GM21367 (cell line): ENCODE data around the gene SSBP4.

Experiments
- ATAC-seq: cut with Tn5 transposase; IDR thresholded peaks from one replicate; pipeline ENCODE4 v1.9.1; 2021; ENCODE audit not compliant: unreplicated experiment

Gene SSBP4

DNA sequence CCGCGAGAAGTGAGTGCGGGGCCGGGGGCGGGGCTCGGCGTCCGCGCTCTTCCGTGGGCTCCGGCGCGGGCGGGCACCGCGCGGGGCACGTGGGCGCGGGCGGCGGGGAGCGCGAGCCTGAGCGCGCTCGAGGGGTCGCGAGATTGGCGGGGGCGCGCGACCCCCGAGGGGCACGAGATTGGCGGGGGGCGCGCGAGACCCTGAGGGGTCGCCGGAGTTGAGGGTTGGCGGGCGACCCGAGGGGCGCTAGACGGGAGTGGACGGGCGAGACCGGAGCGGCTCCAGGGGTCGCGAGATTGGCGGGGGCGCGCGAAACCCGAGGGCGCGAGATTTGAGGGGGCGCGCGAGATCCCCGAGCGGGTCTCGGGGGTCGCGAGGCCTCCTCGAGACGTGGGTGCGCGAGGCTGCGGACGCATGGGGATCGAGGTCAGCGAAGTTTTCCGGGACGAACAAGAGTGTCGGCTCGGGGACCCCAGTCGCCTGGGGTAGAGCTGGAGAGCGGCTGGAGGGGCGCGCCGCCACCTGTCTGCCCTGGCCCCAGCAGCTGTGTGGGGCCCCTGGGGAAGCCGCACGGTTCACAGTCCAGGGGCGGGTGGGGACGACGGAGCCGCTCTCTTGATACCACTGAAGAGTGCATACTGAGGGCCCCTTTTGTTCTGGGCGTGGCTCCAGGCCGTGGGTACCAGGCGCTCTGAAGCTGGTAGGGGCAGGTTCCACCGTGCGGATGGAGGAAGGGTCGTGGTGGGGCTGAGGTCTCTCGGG lies 682 bp downstream of the SSBP4 start:
- no peak for ATAC-seq

DNA sequence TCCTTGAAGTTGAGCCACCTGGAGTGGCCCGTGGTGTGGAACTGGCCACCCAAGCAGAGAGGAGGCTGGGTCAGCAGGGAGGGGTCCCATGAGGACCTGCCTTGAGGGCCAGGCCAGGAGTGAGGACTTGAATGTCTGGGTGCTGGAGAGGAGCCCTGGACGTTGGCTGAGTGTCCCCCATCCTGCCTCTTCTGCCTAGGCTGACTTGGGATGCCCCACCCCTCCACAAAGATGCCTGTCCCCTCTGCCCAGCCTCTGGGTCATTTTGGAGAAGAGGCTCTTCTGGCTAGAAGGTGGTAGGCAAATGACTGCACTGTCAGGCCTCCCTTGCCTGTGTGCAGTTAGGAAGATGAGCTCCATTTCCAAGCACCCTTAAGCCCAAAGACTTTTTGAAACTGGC lies 1.7 kb downstream of the SSBP4 start:
- ATAC-seq = no peak

DNA sequence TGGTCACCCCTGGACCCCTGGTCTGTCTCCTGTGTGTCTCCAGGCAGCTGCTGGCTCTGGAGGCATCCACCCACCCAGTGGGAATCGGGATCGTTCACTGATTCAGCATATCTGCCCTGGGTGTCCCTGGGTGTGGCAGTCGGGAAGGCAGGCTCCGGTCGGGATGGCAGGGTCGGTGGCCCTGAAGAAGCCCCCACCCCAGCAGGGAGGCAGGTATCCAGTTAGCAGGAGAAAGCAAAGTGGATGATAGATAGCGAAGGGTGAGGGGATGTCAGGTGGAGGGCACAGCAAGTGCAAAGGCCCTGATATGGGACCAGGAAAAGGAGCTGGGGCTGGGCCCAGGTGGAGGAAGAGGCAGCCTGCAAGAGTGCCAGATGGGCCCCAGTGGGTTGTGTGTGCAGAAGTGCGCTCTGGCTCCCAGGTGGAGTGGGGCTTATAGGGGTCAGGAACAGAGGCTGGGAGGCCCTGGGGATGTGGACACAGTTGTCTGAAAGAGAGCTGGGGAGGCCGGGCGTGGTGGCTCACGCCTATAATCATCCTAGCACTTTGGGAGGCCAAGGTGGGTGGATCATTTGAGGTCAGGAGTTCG lies 2.3 kb downstream of the SSBP4 start:
- no peak for ATAC-seq

DNA sequence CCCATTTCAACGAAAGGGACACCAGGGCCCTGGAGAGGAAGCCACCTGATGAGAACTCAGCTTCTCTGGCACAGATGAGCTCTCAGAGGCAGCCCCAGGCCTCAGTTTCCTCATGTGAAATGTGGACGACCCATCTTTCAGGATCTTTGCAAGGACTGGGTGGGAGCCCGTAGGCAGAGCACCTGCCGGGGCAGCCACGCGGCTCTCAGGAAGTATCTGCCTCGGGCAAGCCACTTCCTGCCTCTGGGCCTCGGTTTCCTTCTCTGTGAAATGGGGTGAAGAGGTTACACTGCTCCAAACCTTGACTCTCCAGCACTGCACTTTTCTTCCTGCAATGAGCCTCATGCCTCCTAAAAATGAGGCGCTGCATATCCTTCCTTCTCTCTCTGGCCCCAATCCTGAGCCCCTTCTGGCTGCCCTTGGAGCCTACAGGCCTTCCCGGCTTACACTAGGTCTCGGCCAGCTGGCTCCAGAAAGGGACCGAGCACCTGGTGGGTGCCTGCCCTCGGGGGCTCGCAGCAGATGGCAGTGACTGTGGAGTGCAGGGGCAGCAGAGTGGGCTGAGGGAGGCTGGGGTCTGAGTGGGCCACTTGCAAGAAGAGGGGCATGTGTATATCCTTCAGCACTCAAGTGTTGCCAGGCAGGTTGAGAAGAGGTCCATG lies 3.5 kb downstream of the SSBP4 start:
- no peak for ATAC-seq

DNA sequence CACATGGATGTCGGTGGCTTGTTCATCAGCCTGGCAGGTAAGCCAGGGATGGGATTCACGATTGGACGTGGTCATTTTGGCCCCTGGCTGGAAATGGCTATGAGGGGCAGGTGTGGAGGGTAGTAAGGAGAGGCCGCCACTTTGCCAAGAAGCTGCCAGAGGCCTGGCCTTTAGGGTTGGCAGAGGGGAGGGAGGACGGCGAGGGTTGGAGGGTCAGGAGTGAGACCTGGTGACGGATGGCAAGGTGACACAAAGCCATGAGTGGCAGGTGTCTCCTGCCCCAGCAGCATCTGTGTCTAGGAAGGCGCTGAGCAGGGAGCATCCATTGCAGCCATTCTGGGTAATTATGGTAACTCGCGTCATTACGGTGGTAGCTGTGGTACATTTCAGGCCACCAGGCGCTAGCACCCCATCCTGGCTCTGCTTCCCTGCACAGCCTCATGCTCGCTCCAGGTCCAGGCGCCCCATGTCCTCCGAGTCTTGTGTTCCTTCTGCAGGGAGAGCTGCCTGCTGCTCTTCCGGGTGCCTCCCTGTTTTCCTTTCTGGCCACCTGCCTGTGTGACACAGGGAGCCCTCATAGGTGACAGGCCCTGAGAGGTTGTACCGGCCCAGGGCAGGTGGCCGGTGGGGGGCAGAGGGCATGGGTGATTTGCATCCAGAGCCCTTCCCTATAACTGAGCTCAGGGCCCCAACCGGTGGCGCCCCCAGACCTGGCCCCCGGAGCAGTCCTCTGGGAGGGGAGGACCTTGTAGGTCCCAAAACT lies 4.2 kb downstream of the SSBP4 start:
- ATAC-seq = no peak

DNA sequence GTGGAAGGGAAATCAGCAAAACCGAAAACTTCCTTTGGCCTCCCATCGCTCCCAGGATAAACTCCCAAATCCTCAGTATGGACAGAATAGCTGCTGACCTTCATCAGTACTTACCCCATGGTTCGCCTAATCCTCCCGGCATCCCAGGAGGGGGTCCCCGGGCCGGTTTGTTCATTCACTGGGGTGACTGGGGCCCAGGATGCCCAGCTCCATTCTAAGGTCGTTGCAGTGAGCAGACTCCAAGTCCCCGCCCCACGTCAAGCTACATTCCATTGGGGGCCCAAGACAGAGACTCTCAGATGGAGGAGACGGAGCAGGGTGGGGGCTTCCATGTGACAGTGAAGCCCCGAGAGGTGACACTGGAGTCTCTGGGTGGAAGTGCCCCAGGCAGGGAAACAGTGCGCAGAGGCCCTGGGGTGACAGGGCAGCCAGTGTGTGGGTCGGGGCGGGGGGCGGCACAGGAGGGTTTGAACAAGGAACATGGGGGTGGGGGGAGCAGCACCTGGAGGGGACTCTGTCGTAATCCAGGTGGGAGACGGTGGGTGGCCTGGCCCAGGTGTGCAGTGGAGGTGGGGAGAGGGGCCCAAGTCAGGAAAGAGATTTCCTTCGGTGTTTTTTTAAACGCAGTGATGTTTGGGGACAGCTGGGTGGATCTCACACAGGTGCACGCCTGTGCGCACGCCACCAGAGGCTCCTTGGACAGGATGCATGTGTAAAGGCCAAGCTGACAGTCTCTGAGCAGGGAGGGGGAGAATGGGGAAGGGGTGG lies 5.1 kb downstream of the SSBP4 start:
- ATAC-seq = no peak

DNA sequence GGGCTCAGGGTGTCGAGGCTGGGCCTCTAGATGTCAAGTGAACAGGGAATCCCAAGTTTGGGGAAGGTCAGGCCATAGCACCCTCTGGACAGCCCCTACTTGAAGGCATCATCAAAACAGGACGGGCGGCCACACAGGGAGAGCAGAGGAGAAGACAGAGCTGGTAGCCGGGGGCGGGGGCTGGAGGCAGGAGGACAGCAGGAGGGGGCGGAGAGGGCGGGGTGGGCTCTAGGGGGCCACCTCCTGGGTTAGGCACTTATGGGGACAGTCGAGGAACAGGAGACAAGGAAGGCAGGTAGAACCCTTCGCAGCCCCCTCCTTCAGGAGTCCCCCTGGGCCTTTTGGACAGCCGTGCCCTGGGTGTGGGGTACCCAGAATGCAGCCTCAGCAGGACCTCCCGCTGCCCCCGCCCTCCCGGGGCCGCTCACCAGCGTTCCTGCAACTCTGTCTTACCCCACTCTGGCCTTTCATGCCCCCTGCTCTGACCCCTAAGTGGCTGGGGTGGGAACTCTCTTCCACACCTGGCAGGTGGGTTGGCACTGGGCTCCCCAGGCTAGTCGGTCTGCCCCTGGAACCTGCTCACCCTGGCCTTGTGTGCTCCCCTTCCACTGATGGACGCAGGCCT lies 5.8 kb downstream of the SSBP4 start:
- no peak for ATAC-seq

DNA sequence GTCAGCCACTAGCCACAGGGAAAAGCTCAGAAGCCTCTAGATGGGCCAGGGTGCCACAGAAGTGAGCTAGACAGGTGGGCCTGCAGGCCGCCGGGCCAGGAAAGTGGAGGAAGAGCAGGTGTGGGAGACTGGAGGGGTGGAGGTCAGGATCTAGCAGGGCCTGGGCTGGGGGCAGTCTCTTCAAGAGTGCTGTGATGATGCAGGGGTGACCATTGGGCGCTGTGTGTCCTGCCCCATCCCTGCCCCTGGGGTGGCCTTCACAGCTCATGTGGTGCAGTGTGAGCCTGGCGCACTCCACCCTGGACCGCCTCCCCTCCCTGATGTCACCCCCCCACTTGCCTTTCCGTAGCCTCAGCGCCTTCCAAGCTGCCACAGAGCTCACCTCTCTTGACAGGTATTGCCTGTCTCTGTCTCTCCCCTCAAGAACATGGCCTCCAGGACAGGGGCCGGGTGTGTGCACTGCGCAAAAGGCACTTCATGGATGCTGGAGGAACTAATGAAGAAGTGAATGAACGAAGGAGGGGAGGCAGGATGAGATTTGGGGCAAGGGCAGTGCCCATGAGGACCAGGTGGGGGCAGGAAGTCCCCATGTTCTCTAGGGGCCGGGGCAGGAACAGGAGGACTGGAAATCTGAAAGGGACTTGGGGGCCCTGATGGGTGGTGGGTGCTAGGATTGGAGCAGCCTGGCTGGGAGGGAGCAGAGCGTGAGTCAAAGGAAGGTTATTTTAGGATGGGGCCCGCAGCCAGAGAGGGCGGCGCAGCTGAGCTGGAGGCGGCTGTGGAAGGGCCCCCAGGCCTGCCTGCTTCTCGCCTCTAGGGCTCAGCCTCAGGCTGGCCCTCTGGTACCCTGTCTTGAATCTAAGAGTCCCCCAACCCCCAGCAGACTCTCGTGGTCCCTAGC lies 6.6 kb downstream of the SSBP4 start:
- no peak for ATAC-seq

DNA sequence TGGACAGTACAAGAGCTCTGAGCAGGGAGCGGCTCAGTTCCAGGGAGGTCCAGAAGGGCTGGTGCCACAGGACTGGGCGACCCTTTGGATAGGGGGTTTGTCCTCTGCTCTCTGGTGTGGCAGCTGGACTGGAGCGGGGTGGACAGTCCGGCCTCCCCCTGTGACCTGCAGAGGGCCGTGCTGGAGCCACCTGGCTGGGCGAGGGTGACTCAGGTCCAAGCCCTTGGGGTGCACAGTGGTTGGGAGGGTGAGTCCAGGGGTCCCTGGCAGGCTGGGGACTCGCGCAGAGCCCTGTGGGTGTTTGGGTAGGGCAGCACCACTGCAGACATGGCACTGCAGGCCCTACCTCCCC lies 7.2 kb downstream of the SSBP4 start:
- ATAC-seq = no peak

DNA sequence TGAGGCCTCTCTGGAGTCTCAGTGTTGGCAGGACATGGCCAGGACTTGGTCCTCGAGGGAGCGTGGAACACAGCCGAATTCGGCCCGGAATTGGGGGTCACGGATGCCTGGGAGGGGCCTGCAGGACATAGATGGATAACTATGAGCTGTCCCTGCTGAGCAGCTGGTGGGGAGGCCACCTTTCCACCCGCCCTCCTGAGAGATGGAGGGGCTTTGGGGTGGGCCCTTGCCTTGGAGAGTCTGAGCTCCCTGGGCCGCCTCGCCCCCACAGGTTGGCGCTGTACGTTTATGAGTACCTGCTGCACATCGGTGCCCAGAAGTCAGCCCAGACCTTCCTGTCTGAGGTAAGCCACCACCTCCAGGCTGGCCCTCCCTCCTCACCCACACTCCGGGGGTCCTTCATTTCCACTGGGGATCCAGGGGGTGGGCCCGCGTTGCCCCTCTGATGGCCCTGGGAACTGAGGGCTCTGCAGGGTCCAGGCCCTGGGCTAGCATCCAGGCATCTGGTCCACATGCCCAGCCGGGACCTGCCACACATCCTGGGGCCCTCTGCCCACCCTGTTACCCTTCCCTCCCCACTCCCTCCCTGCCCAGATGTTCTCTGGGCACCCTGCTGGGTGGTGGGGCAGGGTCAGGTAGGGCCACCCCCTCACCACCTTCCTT lies 8.0 kb downstream of the SSBP4 start:
- no peak for ATAC-seq

DNA sequence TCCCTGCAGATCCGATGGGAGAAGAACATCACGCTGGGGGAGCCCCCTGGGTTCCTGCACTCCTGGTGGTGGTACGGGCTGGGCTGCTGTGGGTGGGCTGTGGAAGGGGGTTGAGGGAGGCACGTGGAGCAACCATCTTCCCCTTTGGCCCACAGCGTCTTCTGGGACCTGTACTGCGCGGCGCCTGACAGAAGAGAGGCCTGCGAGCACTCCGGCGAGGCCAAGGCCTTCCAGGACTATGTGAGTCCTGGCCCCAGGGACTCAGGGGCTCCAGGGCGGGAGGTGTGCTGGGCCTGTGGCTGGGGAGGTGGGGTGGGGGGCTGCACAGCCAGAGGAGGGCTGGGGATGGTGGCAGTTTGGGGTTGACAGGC lies 8.5 kb downstream of the SSBP4 start:
- no peak for ATAC-seq

DNA sequence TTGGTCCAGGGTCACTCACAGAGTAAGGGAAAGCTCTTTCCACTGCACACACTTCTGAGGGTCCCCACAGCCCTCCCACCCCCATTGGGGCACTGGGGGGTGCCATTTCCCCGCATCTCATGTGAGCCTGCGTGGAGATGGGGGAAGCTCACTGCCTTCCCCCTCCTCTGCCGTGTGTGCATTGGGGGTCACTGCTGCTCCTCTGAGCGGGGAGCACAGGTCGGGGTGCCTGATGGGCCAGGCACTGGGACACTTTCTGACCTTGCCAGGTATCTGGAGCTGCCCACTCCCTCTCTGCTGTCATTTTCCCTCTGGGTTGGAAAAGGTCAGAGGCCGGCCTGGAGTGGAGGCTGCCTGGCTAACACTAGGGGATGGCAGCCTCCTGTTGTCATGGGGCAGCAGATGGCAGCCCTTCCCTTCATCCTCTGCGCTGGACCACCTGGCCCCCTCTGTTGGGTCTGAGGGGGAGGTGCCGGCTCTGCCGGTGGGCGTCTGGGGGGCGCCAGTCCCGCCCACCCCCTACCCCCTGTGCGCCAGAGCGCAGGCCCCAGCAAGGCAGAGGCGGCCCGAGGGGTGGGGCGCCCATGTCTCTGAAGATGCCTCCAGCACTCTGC lies 9.1 kb downstream of the SSBP4 start:
- no peak for ATAC-seq

DNA sequence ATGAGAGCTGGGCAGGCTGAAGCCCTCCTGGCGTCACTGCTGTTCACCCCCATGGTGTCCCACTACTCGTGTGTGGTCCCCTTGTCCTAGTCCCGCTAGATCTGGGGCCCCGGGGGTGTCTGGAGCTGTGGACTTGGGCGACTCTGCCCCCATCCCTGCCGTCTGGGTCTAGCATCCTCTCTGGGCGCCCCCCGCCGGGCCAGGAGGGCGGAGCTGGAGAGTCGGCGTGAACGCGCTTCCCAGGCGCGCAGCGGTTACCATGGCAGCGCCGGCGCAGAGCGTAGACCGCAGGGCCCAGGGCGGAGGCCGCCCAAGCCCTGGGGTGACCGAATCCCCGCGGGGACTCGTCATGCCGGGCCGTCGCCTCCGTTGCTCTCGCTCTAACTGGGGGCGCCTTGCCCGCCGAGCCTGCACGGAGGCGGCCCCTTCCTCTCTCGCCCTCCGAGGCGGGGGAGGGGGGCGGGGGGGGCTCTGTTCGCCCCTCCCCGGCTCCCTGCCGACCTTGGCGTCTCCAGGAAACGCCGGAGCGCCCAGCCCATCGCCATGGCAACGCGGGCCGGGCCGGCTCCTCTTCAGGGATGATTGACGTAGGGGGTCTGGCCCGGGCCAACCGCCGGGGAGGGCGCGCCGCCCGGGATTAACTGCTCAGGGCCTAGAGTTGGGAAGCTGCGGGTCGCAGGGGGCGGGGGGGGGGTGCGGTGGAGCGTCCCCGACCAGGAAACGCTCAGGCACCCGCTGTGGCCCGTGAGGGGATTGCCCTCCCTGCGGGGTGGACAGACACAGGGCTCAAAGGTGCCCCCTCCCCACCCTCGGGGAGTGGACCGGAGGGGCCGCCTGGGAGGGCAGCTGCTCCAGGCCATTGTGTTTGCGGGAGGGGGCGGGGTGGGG lies 9.8 kb downstream of the SSBP4 start:
- ATAC-seq = no peak

DNA sequence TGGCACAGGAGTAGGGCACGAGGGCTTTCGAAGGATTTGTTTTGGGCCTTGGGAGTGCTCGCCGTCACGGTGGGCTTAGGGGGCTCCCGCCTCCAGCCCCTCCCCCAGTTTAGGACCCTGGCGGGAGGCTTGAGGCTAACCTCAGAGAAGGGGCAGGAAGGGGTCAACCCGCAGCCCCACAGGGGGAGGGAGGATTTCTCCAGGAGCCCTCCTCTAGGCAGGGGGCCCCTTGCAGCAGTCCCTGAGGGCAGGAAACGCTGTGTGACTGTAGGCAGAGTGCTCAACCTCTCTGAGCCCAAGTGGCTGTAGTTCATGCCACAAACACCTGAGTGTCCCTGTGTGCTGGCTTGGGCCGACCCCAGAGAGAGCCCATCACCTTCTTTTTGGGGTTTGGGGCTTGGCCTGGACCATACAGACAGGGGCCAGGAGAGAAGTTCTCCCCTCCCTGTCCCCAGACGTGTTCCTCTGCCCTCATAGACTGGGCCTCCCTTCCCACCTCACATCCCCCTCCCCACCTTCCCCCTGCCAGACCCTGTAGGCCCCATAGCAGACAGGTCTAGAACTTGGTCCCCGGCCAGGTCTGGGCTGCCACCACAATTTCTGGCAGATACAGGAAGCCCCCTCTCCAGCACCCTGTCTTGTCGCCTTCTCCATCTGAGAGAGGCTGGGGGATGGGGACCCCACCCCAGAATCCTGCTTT lies 10.7 kb downstream of the SSBP4 start:
- ATAC-seq = no peak

DNA sequence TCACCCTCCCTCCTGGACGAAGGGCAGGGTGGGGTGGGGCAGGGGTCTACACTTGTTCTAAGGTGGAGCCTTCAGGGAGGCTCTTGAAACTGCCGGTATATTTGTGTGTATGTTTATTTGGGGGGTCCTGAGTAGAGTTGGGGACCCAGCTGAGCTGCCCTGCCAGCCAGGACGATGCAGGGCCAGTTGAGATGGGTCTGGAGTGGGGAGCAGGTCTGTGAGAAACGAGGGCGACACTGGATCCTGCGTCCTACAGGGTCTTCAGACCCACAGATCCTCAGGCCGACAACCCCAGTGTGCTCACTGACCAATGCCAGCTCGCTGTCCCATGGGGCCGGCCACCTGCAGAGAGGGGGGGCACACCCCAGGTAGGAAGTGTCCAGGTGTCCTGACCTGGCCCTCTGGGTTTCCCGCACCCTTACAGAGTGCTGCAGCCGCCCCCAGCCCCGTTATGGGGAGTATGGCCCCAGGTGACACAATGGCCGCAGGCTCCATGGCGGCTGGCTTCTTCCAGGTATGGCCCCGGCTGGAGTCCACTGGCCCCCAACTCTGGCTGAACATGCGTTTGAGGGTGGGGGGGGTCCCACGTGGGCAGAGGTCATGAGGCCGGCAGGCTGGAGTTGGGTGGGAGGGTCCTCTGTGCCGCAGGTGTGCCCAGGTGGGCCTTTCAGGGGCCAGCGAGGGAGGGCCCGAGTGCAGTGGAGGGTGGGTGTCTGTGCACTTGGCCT lies 11.4 kb downstream of the SSBP4 start:
- no peak for ATAC-seq
